Endometrium (tissue), 2 donors: ENCODE measurements around the gene NRN1.
"Not testable (repeated sequence)": the region's sequence is repeated elsewhere in the genome, so short reads cannot be mapped to it uniquely, and the experiment has no call there.

Experiments
- FAIRE-seq: peaks from 2 replicates; lab custom pipeline; 2012; peaks lifted over from hg19 to GRCh38; lab: Jason Lieb, UNC
- donor health status: control.
- donor health status: control.

The NRN1 gene

DNA sequence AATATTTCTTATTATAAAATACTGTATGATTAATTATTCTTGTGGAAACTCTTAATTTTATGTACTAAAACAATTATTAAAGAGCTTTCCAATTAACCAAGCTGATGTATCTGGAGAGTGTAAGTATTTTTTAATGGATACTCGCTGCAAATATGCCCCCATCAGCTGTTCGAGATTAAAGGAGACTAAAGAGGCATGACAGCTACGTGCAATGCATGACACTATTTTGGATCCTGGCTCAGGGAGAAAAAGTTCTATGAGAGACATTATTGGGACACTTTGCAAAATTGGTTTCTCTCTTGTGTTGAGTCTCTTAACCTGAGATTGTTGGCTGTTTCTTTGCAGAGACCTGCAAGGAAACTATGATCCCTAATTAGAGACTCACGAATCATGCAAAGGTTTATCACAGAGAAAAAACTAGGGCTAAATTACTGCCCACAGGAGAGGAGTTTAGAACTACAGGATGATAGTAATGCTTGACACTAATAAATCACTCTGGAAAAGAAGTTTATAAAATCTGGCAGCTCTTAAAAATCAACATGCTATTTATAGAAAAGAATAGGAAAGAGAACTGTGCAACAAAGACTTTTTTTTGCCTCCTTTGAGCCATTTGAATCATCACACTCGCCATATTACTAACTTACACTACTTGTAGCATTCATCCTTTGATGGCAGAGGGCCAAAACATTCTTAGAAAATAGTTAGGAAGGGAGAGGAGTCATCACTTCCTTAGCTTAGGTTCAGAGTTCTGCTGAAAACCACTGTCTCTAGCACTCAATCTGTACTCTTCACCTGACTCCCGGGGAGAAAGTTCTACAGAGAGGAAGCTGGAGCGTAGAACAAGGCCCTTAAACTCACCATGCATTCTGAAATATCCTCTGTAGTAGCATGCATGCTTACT lies 25.3 kb downstream of the NRN1 start:
- FAIRE-seq = no peak

DNA sequence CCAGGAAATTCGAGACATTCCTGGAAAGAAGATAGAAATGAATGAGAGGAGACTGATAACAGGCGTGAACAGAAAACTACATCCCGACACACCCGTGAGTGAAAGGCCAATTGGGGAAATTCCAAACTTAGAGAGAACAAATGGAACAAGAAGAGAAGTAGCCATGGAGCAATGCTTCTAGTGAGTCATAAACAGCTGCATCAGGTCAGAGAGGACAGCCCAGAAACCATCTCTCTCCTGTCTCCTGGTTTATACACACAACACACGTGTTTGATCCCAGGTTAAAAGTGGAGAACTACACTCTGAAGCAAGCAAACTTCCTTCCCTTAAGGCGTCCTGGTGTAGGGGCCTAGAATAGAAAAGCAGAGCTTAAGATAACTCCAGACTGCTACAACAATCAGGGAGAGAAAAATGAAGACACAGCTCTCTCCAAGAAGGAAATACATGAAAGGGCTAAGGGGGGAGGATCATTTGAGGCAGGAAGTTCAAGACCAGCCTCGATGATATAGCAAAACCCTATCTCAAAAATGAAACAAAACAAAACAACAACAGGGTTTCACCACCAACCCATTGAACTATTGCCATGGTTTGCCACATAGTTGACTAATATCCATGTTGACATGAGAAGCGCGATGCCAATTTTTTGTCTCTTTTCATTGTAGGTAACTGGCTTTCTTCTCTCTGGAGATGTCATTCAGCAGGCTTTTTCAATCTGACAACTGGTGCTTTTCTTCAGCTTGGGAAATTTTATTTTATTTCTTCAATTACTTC lies 26.9 kb downstream of the NRN1 start:
- FAIRE-seq = no peak

DNA sequence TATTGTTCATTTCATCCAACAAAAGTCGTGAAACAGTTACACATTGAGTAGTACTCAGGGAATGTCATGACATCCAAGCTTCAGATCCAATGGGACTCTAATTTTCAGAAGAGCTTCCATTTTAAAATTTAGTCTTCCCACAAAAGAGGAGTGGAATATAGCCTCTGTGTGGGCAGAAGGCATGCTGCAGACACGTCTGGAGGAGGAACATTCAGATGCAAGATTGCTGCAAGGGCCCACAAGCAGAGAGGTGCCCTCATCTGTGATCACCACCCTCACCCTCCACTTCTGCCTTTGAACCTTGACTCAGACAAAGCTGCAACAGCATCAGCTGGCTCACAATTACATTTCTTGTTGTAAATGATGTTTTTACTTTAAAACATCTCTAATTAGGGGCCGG lies 29.9 kb downstream of the NRN1 start:
- FAIRE-seq = no peak

DNA sequence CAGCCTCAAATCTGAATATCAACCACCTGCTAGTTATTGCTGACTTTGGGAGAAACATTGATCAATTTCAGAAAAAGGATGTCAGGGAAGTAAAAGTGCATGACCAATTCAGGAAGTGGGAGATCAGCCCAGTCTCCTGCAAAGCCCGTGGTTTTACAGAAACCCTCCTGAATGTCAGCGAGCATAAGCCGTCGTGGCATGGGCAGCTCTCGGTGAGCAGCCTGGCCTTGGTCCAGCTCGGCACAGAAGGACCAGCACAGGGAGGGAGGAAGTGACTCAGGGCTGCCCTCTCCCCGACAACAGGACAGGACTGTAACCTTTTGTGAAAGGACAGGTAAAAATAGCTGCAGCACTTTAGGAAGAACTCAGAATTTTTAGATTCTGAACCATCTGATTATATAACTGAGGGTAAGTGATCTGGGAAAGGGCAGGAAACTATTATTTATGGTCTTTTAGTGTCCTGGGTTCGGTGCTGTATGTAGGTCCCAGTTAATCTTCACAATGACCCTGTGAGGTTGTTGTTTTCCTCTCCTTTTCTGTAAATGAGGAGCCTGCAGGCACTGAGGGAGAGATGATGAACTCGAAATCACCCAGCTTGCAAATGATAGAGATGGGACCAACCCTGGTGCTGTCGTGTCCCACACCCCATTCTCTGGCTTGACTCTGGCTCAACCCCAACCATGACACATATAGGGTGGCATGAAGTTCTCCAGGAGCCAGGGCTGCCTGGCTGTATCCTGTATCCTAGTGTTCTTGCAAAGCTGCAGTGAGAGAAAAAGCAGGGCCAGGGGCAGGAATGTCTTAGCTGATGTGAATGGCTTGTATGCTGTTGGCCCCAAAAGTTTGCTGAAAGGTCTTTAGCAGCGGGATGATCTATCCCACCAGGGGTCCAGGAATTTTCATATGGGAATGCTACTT lies 37.6 kb downstream of the NRN1 start:
- no peak for FAIRE-seq

DNA sequence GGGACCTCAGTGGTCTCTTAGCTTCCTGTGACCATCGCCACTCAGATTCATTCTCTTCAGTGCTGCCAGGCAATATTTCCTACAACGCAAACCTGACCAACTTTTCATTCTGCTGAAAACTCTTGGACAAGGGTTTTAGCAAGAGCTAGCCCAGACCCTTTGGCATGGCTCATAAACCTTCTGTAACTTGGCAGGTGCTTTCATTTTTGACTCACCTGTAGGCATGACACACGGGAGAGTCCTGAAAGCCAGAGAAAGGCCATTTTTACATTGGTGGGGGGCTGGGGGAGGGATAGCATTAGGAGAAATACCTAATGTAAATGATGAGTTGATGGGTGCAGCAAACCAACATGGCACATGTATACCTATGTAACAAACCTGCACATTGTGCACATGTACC lies 38.7 kb downstream of the NRN1 start:
- FAIRE-seq = not testable (repeated sequence)

DNA sequence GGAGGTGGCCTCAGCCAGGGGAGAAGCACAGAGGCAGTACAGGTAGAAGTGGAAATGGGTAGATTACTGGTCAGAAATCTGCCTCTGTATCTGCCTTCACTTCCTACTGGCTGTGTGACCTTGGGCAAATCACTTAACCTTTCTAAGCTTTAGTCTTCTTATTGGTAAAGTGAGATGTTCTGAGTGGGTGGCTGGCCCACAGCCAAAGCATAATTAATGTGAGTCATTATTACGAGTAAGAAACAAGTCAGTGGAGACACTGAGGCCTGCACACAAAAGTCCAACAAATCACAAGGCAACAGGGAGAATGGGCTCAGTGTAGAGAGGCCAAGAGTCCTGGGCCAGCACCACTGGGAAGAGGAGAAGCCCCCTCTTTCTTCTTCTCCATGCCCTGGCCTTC lies 39.1 kb downstream of the NRN1 start:
- FAIRE-seq = no peak

DNA sequence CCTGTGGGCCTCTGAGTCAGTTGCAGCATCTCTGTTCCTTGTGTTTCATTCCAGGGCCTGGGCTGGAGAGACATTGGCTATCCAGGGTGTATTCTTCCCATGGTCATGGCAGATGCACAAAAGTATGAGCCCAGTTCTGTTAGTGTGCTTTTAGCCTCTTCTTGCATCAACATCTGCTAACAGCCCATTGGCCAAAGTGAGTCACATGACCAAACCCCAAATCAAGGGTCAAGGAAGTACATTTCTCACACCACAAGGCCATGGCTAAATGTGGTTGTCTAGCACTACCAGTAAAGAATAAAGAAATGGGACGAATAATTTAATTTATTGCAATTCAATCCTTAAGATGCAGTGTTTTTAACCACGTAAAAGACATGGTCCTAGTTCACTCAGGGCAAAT lies 43.9 kb downstream of the NRN1 start:
- no peak for FAIRE-seq

DNA sequence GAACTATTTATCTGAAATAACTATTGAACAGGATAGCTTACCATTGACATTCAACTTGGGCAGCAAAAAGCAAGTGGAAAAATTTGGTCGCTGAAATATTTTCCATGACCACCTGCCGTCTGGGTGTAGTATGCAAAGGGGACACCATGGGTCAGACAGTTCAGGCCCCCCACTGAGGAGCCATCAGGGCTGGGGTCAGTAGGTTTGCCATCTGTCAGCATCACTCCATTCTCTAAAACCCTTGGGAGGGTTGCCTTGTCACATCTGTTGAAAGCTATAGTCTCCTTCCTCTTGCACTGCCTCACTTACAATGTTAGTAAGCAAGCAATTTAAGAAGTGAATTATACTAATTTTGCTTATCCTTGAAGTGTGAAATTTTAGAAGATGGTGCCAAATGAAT lies 44.9 kb downstream of the NRN1 start:
- no peak for FAIRE-seq

DNA sequence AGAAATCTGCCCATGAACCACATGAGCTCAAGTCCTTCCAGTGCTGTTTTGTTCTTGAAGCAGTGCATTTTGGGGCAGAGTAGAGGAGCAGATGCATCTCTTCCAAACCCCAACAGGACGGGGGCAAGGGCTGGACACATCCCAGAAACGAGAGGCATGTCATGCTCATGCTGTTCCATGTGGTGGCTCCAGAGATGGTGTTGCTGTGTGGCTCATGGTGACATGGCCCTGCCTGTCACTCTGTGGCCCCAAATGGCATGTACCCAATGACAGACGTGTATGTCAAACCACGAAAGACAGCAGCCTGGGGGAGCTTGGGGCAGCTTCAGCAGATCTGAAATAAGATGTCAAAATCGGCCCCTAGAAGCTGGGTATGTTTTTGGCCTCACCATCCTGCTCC lies 46.3 kb downstream of the NRN1 start:
- FAIRE-seq = no peak

DNA sequence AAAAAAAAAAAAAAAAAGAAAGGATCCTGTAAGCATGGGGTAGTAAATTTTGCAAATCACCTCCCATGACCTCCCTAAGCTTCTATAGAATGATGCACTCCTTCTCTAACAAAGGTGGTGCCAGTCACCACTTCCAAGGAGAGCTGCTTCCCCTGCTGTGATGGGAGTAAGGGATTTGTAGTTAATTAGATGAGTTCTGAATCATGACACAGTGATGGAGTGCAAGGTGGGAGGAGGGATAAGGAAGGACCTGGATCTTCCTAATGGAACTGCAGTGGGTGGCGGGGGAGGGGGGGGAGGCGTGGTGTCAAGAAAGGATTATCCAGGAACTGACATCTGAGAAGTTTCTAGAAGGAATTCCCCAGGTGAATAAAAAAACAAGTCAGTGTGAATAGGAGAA lies 47.8 kb downstream of the NRN1 start:
- FAIRE-seq = no peak

DNA sequence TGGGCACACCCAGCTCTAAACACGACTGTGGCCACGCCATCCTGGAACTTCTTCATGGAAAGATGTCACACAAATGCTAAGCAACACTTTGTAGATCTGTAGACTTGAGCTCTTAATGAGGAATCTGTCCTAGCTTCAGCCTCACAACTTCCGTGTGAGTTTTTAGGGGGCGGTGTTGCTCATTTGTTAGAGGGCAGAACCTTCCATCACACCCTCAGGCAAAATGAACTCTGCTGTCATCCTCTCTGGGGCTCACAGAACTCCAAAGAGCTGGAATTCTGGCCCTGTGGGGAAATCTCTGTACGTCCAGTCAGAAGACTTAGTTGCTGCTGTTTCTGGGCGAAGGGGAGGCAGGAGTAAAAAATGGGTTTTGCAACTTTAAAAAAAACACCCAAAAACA lies 49.8 kb downstream of the NRN1 start:
- no peak for FAIRE-seq

DNA sequence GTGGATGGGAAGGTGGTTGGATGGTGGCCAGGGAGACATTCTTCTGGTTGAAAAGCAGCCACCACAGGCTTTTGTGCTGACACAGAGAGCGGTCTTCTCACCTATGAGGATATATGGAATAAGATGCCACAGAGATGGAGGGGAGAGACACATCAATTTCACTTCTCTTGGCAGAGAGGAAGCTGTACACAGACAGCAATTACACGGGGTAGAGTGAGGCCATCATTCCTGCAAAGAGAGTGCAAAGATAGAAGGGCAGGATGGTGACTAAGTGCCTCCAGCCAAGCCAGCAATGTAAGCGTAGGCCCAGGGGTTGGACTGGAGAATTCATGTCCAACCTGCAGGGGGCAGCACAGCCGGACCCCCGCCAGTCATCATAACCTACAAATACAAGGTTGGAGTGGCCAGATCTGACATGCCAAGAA lies 56.4 kb downstream of the NRN1 start:
- FAIRE-seq = no peak
